Breast epithelium (tissue), 4 donors: Measurements from ENCODE around the gene CDCA8. TPM values are rescaled to one million over a fixed set of nuclear protein-coding genes. Genes with fewer than 3 reads are reported as not detected.
"Not testable (repeated sequence)": the region's sequence is repeated elsewhere in the genome, so short reads cannot be mapped to it uniquely, and the experiment has no call there.

Experiments
- DNase-seq, 2 donors: peaks; one replicate each; pipeline ENCODE4 v3.0.0-alpha.2; 2019; ENCODE audit warnings: low spot score in 2 of 2
- H3K27ac ChIP-seq, 2 donors: fragments of 200-600 bp; sonication (generic) in 1 of 2; one replicate each; pipeline ENCODE4 v1.5.1; 2016 to 2019; ENCODE audit warnings: mild to moderate bottlenecking in 1 of 2
- H3K27me3 ChIP-seq, 2 donors: fragments of 200-600 bp; sonication (generic) in 1 of 2; one replicate each; pipeline versions ENCODE4 v1.5.1 to v1.6.0; 2017 to 2019; ENCODE audit warnings: control low read depth in 1 of 2, mild to moderate bottlenecking in 1 of 2
- H3K36me3 ChIP-seq: fragments of 200-600 bp; one replicate; pipeline ENCODE4 v1.5.1; 2019
- H3K4me1 ChIP-seq, 2 donors: fragments of 200-600 bp; sonication (generic); one replicate each; pipeline ENCODE4 v1.5.1; 2016 to 2019; ENCODE audit warnings: control low read depth in 1 of 2
- H3K4me3 ChIP-seq, 3 donors: fragments of 200-600 bp; sonication (generic); 1 replicate in 2 of 3; 2 replicates in 1 of 3; pipeline ENCODE4 v1.5.1; 2016 to 2019; ENCODE audit warnings: mild to moderate bottlenecking in 3 of 3, moderate library complexity in 2 of 3
- H3K9me3 ChIP-seq, 2 donors: fragments of 200-600 bp; sonication (generic) in 1 of 2; one replicate each; pipeline ENCODE4 v1.5.1; 2016 to 2019; ENCODE audit warnings: control low read depth in 1 of 2
- POLR2A ChIP-seq: fragments of 450-650 bp; IDR thresholded peaks from one replicate; pipeline ENCODE4 v1.6.1; 2016; ENCODE audit warnings: antibody characterized with exemption, mild to moderate bottlenecking, moderate library complexity
- POLR2AphosphoS5 ChIP-seq, 3 donors: sonication (generic); formaldehyde crosslinking; IDR thresholded peaks; one replicate each; pipeline ENCODE4 v1.6.1; 2017; ENCODE audit warnings: antibody characterized with exemption in 3 of 3
- intact Hi-C: fragments of 100-400 bp; cut with DNase I; formaldehyde crosslinking; loops from one replicate; pipeline ENCODE4 v1.15.1; 2023; ENCODE audit warnings: low total_unique reads
- total RNA-seq, 3 donors: library from RNA; depleted of rRNA; stranded (reverse); fragments of >200 nt; gene quantifications; one replicate each; pipeline ENCODE4 v1.1.0, GENCODE V29; 2016
- TF ChIP-seq, protein P1 (sequence below), 3 donors: fragments of 450-650 bp; IDR thresholded peaks; one replicate each; pipeline ENCODE4 v1.5.1; 2016 to 2017; ENCODE audit warnings: antibody characterized with exemption in 3 of 3, mild to moderate bottlenecking in 3 of 3, moderate library complexity in 3 of 3

The CDCA8 gene
- total RNA-seq, 3 donors from 2014 or later, result 0.15 to 1.4 (median 1.3) TPM

DNA sequence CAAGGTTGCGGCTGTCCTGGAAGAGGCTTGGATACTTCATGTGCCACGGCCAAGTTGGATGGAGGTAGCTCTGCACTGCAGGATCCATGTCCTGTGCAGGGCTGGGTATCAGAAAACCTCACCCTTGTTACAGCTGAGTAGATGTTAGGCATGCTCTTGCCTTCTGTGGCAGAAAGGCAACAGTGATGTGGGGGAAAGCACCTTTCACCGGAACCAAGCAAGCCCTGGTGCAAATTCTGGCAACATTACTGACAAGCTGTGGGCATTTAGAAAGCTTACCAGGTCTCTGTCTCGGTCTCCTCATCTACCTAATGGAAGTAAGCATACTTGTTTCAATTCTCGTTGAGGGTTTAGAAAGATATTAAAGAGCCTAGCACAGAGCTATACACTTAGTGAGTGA lies 14.5 kb upstream of the CDCA8 start:
- Histone ChIP-seq H3K4me3 (no peak overlapping the region), H3K4me1 (no peaks in the 10 kb centered on the region), H3K36me3 (no peaks in the 10 kb centered on the region), H3K27ac (no peak overlapping the region), H3K9me3 (no peaks in the 10 kb centered on the region), H3K27me3 (no peaks in the 10 kb centered on the region)
- TF ChIP-seq POLR2A (no peak), POLR2AphosphoS5 (IDR thresholded peaks at IDR 0.05) (no peak)
- no peak for DNase-seq
- intact Hi-C loops, result loop anchor here (5.0 kb wide), 1 partner anchor 556 kb away; no protein-coding TSS in a partner anchor

DNA sequence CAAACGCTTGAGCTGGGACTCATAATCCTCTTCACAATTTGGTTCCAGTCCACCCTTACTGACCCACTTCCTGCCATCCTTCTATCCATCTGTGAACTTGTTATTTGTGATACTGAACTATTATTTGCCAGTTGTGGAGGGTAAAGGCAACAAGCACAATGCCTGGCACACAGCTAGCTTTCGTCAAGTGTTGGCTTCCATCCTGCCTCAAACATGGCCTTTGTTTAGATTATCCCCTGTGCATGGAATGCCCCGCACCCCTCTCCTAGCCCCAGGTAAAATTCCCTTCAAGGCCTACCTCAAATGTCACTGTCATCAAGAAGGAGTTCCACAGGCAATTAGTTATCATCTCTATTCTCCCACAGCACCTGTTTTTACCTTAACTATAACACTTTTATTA lies 11.4 kb upstream of the CDCA8 start:
- intact Hi-C loops, result loop anchor here (10.0 kb wide), 1 partner anchor 226 kb away; no protein-coding TSS in a partner anchor
- Histone ChIP-seq H3K36me3 (no peaks in the 10 kb centered on the region), H3K9me3 (no peaks in the 10 kb centered on the region)

DNA sequence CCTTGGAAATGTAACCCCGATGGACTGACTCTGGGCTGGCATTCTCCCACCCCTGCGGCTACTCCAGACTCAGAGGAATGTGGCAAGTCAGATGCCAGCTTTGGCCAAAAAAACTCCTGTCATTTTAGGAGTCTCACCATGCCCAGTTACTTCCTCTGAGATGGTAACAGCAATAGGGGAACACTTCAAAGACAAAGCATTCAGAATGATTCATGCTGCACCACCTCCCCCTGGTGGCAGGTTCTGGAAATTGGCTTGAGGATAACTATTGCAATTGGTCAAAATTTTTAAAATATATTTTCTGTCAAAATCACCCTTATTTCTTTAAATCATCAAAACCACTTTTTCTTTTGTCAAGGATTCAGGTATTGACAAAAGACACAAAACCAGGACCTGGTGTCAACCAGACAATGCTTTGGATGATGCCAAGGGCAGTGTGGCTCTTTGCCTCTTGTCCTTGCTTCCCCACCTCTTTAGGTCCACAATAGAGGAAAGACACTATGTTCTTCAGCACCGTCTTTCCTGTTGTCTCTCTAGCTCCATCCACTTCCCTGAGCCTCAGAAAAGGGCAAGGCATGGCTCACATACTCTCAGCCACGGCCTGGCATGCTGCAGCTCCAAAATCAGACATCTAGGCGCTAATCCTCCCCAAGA lies 9.9 kb upstream of the CDCA8 start:
- intact Hi-C loops, result loop anchor here (10.0 kb wide), 1 partner anchor 228 kb away; no protein-coding TSS in a partner anchor
- Histone ChIP-seq H3K4me3 (no peak overlapping the region), H3K27me3 (no peaks in the 10 kb centered on the region), H3K27ac (no peak overlapping the region), H3K9me3 (no peaks in the 10 kb centered on the region), H3K4me1 (no peaks in the 10 kb centered on the region), H3K36me3 (no peaks in the 10 kb centered on the region)
- peak; percentile 59 to 67 for DNase-seq
- TF ChIP-seq POLR2AphosphoS5 (IDR thresholded peaks at IDR 0.05), result peak in 1 of 3 donors; percentile 23
- TF ChIP-seq, protein P1, sequence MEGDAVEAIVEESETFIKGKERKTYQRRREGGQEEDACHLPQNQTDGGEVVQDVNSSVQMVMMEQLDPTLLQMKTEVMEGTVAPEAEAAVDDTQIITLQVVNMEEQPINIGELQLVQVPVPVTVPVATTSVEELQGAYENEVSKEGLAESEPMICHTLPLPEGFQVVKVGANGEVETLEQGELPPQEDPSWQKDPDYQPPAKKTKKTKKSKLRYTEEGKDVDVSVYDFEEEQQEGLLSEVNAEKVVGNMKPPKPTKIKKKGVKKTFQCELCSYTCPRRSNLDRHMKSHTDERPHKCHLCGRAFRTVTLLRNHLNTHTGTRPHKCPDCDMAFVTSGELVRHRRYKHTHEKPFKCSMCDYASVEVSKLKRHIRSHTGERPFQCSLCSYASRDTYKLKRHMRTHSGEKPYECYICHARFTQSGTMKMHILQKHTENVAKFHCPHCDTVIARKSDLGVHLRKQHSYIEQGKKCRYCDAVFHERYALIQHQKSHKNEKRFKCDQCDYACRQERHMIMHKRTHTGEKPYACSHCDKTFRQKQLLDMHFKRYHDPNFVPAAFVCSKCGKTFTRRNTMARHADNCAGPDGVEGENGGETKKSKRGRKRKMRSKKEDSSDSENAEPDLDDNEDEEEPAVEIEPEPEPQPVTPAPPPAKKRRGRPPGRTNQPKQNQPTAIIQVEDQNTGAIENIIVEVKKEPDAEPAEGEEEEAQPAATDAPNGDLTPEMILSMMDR (IDR thresholded peaks at IDR 0.05), result peak; percentile 88 to 94 (median 93)
- TF ChIP-seq POLR2A, result no peak

More for the DNA sequence above, 11.4 kb upstream of the CDCA8 start:
- Histone ChIP-seq H3K4me3 (no peak overlapping the region), H3K27me3 (no peaks in the 10 kb centered on the region), H3K4me1 (no peaks in the 10 kb centered on the region), H3K27ac (no peak overlapping the region)
- TF ChIP-seq POLR2AphosphoS5 (IDR thresholded peaks at IDR 0.05) (no peak), POLR2A (no peak)
- TF ChIP-seq, protein P1 (IDR thresholded peaks at IDR 0.05), result no peak
- no peak for DNase-seq

DNA sequence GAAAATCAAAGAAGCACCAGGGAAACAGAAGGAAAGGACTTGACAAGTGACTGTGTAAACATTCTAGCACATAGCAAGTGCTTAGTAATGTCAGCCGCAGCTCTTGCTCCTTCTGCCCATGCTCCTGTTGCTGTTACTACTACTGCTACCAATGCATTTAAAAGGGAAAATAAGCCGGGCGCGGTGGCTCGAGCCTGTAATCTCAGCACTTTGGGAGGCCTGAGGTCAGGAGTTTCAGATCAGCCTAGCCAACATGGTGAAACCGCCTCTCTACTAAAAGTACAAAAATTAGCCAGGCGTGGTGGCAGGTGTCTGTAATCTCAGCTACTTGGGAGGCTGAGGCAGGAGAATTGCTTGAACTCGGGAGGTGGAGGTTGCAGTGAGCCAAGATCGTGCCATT lies 8.1 kb upstream of the CDCA8 start:
- not testable (repeated sequence) for H3K9me3 ChIP-seq, H3K36me3 ChIP-seq, DNase-seq, H3K27ac ChIP-seq, H3K4me1 ChIP-seq, H3K27me3 ChIP-seq, H3K4me3 ChIP-seq
- intact Hi-C loops, result loop anchor here (10.0 kb wide), 1 partner anchor 229 kb away; no protein-coding TSS in a partner anchor

DNA sequence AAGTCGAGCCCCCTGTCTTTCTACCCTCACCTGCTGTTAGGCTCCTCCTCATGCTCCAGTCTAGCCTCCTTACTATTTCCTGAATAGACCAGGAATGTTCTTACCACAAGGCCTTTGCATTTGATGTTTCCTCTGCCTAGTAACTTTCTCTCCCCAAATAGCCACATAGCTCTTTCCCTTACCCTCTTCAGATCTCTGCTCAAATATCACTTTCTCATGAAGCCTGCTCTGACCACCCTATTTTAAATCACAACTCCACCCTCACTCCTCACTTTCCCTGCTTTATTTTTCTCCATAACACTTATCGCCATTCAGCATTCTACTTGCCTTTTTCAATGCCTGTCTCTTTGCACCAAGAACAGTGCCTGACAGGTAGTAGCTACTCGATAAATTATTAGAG lies 6.6 kb upstream of the CDCA8 start:
- no peak overlapping the region for H3K27ac ChIP-seq
- no peaks in the 10 kb centered on the region for H3K9me3 ChIP-seq
- DNase-seq, result no peak
- TF ChIP-seq POLR2AphosphoS5 (IDR thresholded peaks at IDR 0.05), result no peak
- TF ChIP-seq, protein P1 (IDR thresholded peaks at IDR 0.05), result no peak
- no peak for TF ChIP-seq POLR2A
- H3K27me3 ChIP-seq, result no peaks in the 10 kb centered on the region
- peaks cover 0 to 14% of the 10 kb centered on the region in 2 donors for H3K4me1 ChIP-seq
- intact Hi-C loops, result loop anchor here (5.0 to 10.0 kb wide), 2 partner anchors 132 to 231 kb away; no protein-coding TSS in a partner anchor
- no peaks in the 10 kb centered on the region for H3K36me3 ChIP-seq
- no peak overlapping the region for H3K4me3 ChIP-seq

DNA sequence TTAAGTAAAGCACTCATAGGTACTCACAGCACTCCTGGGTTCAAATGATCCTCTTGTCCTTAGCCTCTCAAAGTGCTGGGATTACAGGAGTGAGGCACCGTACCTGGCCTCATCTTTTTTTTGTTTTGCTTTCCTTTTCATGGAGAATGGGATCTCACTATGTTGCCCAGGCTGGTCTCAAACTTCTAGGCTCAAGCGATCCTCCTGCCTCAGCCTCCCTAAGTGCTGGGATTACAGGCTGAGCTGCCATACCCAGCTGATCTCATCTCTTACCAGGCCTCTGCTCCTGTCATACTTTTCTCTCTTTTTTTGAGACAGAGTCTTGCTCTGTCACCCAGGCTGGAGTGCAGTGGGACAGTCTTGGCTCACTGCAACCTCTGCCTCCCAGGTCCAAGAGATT lies 4.6 kb upstream of the CDCA8 start:
- not testable (repeated sequence) for H3K36me3 ChIP-seq, DNase-seq, H3K9me3 ChIP-seq, H3K27ac ChIP-seq, H3K27me3 ChIP-seq, H3K4me3 ChIP-seq
- H3K4me1 ChIP-seq, result peaks cover 7 to 20% of the 10 kb centered on the region in 2 donors
- intact Hi-C loops, result loop anchor here (5.0 to 10.0 kb wide), 2 partner anchors 130 to 233 kb away; no protein-coding TSS in a partner anchor
